Measurements from ENCODE around the gene RNF213.
"Not testable (repeated sequence)": the region's sequence is repeated elsewhere in the genome, so short reads cannot be mapped to it uniquely, and the experiment has no call there.

The RNF213 gene

GRCh38 chr17:80327518-80327917, 66.9 kb downstream of the RNF213 start:
- no peak for DNase-seq

DNA sequence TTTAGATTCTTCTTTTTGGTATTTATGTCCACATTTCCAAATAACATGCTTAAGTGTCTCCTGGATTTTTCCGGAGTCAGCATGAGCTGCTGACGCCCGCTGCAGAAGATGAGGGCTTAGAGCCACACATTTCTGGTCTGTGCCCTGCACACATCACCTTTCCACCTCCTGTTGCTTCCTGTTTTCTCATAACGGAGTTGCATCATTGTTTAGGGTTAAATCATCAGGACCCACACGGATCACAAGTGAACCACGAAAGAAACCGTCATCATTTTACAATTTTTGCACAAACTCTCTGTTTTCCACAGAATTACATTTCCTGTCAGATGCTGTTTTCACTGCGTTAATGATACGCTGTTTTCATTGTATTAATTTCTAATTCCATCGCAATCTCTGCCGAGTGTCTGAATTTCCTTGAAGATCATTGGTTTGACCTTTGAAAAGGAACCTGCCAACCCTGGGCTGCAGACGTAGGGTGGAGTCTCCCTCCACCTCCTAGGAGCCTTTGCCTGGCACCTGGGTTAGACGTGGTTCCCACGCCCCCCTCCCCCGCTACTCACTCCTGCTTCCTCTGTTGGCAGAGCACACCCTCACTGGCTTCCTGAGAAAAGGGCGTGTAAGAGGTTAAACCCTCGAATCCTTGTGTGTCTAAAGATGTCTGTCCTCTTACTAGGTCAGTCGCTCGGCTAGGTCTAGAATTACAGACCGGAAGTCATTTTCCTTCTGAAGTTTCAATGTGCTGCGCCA, 68.2 kb downstream of the RNF213 start:
- no peak for DNase-seq

DNA sequence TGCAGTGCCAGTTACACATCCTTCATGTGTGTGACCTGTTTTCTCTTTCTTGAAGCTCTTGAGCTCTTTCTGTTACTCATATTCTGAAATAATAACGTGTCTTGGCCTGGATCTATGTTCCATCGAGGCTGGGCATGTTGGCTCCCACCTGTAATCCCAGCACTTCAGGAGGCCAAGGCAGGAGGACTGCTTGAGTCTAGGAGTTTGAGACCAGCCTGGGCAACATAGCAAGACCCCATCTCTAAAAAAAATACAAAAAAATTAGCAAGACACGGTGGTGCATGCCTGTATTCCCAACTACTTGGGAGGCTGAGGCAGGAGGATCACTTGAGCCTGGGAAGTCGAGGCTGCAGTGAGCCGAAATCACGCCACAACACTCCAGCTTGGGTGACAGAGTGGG, 68.8 kb downstream of the RNF213 start:
- not testable (repeated sequence) for DNase-seq

GRCh38 chr17:80330276-80330675, 69.6 kb downstream of the RNF213 start:
- DNase-seq: no peak

- DNase-seq: not testable (repeated sequence)
These were observed 70.3 kb downstream of the RNF213 start for GRCh38 chr17:80330938-80331337.

DNA sequence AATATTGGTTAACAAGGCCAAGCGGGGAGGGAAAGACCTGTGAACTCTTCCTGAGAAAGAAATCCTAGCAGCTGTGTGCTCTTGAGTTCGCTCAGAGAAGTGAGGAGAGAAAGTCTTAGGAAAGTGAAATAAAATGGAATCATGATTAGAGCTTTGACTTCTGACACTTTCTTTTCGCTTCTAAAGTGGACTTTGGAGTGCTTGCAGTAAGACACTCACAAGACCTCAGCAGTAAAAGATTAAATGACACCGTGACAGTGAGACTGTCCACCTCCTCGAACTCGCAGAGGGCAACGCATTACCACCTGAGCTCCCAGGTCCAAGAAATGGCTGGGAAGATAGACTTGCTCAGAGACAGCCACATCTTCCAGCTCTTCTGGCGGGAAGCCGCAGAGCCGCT, 71.2 kb downstream of the RNF213 start:
- DNase-seq: no peak

DNA sequence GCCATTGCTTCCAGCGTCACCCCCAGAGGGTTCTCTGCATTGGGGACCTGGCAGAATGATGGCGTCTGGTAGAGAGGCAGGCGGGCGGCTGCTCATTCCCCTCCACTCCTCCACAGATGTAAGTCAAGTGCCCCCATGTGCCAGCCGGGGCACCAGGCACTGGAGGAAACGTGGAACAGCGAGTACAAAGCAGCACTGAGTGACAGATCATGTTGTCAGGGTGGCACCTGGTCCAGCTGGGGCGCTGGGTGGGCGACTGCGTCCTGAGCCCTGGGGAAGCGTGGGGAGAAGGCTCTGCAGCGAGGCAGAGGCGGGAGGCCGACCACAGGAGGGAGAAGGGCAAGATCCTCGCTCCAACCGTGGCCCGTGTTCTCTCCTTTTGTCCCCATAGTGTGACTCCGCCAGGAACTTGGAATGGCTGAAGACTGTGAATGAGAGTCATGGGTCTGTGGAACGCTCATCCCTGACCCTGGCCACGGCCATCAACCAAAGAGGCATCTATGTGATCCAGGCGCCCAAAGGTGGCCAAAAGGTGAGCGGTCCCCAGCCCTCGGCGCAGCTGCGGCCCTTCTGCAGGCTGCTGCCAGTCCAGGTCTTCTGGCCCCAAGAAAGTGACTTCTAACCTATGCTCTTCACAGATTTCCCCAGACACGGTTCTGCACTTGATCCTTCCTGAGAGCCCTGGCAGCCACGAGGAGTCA, 76.7 kb downstream of the RNF213 start:
- DNase-seq: no peak

DNA sequence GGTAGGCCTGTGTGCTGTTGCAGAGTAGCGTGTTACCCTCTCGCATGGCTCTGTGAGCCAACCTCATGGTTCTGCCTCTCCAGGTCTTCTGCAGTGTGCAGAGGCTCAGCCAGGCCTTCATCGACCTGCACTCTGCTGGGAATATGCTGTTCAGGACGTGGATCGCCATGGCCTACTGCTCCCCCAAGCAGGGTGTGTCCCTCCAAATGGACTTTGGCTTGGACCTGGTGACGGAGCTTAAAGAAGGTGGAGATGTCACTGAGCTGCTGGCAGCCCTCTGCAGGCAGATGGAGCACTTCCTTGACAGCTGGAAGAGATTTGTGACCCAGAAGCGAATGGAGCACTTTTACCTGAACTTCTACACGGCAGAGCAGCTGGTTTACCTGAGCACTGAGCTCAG, 78.5 kb downstream of the RNF213 start:
- no peak for DNase-seq

DNA sequence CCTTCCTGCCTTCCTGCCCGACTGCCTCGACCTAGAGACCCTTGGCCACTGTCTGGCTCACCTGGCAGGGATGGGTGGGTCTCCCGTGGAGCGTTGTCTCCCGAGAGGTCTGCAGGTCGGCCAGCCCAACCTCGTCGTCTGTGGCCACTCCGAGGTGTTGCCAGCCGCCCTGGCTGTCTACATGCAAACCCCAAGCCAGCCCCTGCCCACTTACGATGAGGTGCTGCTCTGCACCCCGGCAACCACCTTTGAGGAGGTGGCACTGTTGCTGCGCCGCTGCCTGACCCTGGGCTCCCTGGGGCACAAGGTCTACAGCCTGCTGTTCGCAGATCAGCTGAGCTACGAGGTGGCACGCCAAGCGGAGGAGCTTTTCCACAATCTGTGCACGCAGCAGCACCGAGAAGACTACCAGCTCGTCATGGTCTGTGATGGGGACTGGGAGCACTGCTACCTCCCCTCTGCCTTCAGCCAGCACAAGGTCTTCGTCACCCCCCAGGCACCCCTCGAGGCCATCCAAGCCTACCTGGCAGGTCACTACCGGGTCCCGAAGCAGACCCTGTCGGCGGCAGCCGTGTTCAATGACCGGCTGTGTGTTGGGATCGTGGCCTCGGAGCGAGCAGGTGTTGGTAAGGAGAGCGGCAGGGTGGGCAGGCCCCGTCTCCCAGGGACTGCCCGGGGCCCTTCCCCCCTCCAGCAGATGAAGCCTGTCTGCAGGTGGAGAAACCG, 79.2 kb downstream of the RNF213 start:
- no peak for DNase-seq

DNA sequence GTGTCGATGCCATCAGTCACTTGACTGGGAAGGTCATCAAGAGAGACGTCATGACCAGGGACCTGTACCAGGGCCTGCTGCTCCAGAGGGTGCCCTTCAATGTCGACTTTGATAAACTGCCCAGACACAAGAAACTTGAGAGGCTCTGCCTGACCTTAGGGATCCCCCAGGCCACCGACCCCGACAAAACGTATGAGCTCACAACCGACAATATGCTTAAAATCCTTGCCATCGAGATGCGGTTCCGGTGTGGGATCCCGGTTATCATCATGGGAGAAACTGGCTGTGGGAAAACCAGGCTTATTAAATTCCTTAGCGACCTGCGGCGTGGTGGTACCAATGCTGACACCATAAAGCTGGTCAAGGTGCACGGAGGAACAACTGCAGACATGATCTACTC, 84.7 kb downstream of the RNF213 start:
- no peak for DNase-seq

DNA sequence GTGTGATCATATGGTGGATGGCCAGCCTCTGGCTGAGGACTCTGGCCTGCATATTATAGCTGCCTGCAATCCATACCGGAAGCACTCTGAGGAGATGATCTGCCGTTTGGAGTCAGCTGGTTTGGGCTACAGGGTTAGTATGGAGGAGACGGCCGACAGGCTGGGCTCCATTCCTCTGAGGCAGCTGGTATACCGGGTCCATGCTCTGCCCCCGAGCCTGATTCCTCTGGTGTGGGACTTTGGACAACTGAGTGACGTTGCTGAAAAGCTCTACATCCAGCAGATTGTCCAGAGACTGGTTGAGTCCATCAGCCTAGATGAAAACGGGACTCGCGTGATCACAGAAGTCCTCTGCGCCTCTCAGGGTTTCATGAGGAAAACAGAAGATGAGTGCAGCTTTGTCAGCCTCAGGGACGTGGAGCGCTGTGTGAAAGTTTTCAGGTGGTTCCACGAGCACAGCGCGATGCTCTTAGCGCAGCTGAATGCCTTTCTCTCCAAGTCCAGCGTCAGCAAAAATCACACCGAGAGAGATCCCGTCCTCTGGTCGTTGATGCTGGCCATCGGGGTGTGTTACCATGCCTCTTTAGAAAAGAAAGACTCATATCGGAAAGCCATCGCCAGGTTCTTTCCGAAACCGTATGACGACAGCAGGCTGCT, 85.3 kb downstream of the RNF213 start:
- DNase-seq: no peak

GRCh38 chr17:80346498-80347275, 86.0 kb downstream of the RNF213 start:
- DNase-seq: no peak

DNA sequence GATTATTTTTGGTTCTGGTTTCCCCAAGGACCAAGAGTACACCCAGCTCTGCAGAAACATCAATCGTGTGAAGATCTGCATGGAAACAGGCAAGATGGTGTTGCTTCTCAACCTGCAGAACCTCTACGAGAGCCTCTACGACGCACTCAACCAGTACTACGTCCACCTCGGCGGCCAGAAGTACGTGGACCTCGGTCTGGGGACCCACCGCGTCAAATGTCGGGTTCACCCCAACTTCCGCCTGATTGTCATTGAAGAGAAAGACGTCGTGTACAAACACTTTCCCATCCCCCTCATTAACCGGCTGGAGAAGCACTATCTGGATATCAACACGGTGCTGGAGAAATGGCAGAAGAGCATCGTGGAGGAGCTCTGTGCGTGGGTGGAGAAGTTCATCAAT, 86.9 kb downstream of the RNF213 start:
- no peak for DNase-seq

DNA sequence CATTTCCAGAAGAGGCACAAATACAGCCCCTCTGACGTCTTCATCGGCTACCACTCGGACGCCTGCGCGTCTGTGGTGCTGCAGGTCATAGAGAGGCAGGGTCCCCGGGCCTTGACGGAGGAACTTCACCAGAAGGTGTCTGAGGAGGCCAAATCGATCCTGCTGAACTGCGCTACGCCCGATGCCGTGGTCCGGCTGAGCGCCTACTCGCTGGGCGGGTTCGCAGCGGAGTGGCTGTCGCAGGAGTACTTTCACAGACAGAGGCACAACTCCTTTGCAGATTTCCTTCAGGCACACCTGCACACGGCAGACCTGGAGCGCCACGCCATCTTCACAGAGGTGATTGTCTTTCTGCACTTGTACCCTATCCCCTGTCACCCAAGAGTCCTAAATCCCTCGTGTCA, 87.3 kb downstream of the RNF213 start:
- no peak for DNase-seq

GRCh38 chr17:80348551-80349150, 88.0 kb downstream of the RNF213 start:
- DNase-seq: no peak

GRCh38 chr17:80349151-80349651, 88.5 kb downstream of the RNF213 start:
- DNase-seq: no peak

DNA sequence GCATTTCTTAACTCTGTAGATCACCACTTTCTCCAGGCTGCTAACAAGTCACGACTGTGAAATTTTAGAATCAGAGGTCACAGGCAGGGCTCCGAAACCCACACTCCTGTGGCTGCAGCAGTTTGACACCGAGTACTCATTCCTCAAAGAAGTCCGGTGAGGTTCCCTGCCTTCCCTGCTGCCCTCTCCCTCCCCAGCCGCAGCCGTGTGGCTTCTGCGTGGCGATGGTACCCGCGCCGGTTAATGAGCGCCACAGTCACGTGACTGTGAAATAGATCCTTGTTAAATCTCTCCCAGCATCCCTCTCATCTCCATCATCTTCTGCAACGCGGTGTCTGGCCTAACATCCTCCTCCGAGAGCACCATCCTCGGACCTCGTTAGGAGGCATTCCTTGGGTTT, 89.1 kb downstream of the RNF213 start:
- no peak for DNase-seq

- no peak for DNase-seq
These were observed 91.7 kb downstream of the RNF213 start for GRCh38 chr17:80352216-80352895.

GRCh38 chr17:80352991-80353665, 92.5 kb downstream of the RNF213 start:
- no peak for DNase-seq

GRCh38 chr17:80353718-80354275, 93.1 kb downstream of the RNF213 start:
- DNase-seq: no peak
